Smooth muscle cell (in vitro differentiated cells): ENCODE results near the gene ALX4. TPM values are rescaled to one million over a fixed set of nuclear protein-coding genes. Genes with fewer than 3 reads are reported as not detected.

ENCODE experiments used
- DNase-seq: peaks from one replicate; lab custom pipeline; 2025; ENCODE audit not compliant: unreplicated experiment; lab: John Stamatoyannopoulos, UW
- H2AFZ ChIP-seq: fragments of 200-600 bp; sonication (generic); 2 replicates; pipeline ENCODE4 v1.6.0; 2016; ENCODE audit warnings: antibody characterized with exemption, low read depth, mild to moderate bottlenecking
- H3F3A ChIP-seq: fragments of 200-600 bp; sonication (generic); 2 replicates; pipeline ENCODE4 v1.6.0; 2017; ENCODE audit warnings: antibody characterized with exemption, low read depth
- H3K27ac ChIP-seq: fragments of 200-600 bp; sonication (generic); 2 replicates; pipeline ENCODE4 v1.5.1; 2016; ENCODE audit warnings: low read depth, mild to moderate bottlenecking
- H3K27me3 ChIP-seq: fragments of 200-600 bp; sonication (generic); 2 replicates; pipeline ENCODE4 v1.6.1; 2016; ENCODE audit warnings: low read depth, mild to moderate bottlenecking
- H3K36me3 ChIP-seq: fragments of 200-600 bp; sonication (generic); 2 replicates; pipeline ENCODE4 v1.5.1; 2016; ENCODE audit warnings: low read depth
- H3K4me1 ChIP-seq: fragments of 200-600 bp; sonication (generic); 2 replicates; pipeline ENCODE4 v1.5.1; 2016; ENCODE audit warnings: low read depth
- H3K4me2 ChIP-seq: fragments of 200-600 bp; sonication (generic); 2 replicates; pipeline ENCODE4 v1.6.0; 2016; ENCODE audit warnings: mild to moderate bottlenecking
- H3K4me3 ChIP-seq: fragments of 200-600 bp; sonication (generic); 2 replicates; pipeline ENCODE4 v1.5.1; 2016; ENCODE audit warnings: mild to moderate bottlenecking
- H3K79me2 ChIP-seq: fragments of 200-600 bp; sonication (generic); 2 replicates; pipeline ENCODE4 v1.6.0; 2016; ENCODE audit warnings: low read depth, mild to moderate bottlenecking
- H3K9ac ChIP-seq: fragments of 200-600 bp; sonication (generic); 2 replicates; pipeline ENCODE4 v1.6.0; 2016; ENCODE audit warnings: low read depth
- H3K9me3 ChIP-seq: fragments of 200-600 bp; sonication (generic); replicated peaks from 2 replicates; pipeline ENCODE4 v1.5.1; 2016; ENCODE audit warnings: low read depth
- H4K20me1 ChIP-seq: fragments of 200-600 bp; sonication (generic); 2 replicates; pipeline ENCODE4 v1.6.0; 2016; ENCODE audit warnings: low read depth
- CTCF ChIP-seq: fragments of 200-600 bp; sonication (generic); IDR thresholded peaks from 2 replicates; pipeline ENCODE4 v1.5.1; 2017; ENCODE audit warnings: borderline replicate concordance, mild to moderate bottlenecking, antibody characterized with exemption; ENCODE audit not compliant: insufficient read depth, poor library complexity, severe bottlenecking
- WGBS: methylation state at CpG from one replicate; pipeline ENCODE4 v1.1.7; 2016; ENCODE audit warnings: low lambda C conversion rate; 5-methylcytosine and 5-hydroxymethylcytosine counted together
- polyA plus RNA-seq: library from polyadenylated mRNA; unstranded; fragments of >200 nt; fragmentation: Nextera tagmentation; extraction: Ambion mirVana; gene quantifications from 2 replicates; pipeline ENCODE4 v1.2.1, GENCODE V29; 2016
- total RNA-seq: library from RNA; depleted of rRNA; stranded (reverse); fragments of >200 nt; gene quantifications from 2 replicates; pipeline ENCODE4 v1.2.3, GENCODE V29; 2014

Gene ALX4
- total and polyA plus RNA-seq, 2 experiments from 2014 or later: not detected

GRCh38 chr11:44324222-44324621, 14.3 kb upstream of the ALX4 start:
- no peaks in the 10 kb centered on the region for H3K36me3 ChIP-seq
- H3K9me3 ChIP-seq: no peaks in the 10 kb centered on the region
- H3K27ac ChIP-seq: no peak overlapping the region
- H3K9ac ChIP-seq: no peak overlapping the region
- no peak overlapping the region for H3K4me3 ChIP-seq
- no peaks in the 10 kb centered on the region for H3K4me1 ChIP-seq
- no peak overlapping the region for H3K4me2 ChIP-seq
- H3K27me3 ChIP-seq: peaks cover 93% of the 10 kb centered on the region
- H3K79me2 ChIP-seq: no peaks in the 10 kb centered on the region
- 52% methylated on average over 1 of the region's 1 CpG for WGBS
- H4K20me1 ChIP-seq: no peaks in the 10 kb centered on the region
- TF ChIP-seq CTCF: no peak
- no peak for DNase-seq
- no peaks in the 10 kb centered on the region for H3F3A ChIP-seq
- no peak overlapping the region for H2AFZ ChIP-seq

- H3K4me3 ChIP-seq: no peak overlapping the region
These were observed 12.3 kb upstream of the ALX4 start for GRCh38 chr11:44322243-44322642.

GRCh38 chr11:44321059-44321458, 11.1 kb upstream of the ALX4 start:
- Histone ChIP-seq H3F3A (no peaks in the 10 kb centered on the region), H3K27me3 (peaks cover 94% of the 10 kb centered on the region), H3K9me3 (no peaks in the 10 kb centered on the region), H3K4me1 (peaks cover 10% of the 10 kb centered on the region), H3K36me3 (no peaks in the 10 kb centered on the region), H2AFZ (no peak overlapping the region), H3K9ac (no peak overlapping the region), H3K4me3 (no peak overlapping the region), H3K4me2 (no peak overlapping the region), H3K27ac (no peak overlapping the region), H4K20me1 (no peaks in the 10 kb centered on the region), H3K79me2 (no peaks in the 10 kb centered on the region)
- DNase-seq: no peak
- 17% methylated on average over 4 of the region's 4 CpGs for WGBS
- TF ChIP-seq CTCF: no peak

More at GRCh38 chr11:44322243-44322642, 12.3 kb upstream of the ALX4 start:
- no peak overlapping the region for H3K9ac ChIP-seq
- DNase-seq: no peak
- no peaks in the 10 kb centered on the region for H3K4me1 ChIP-seq
- no peak overlapping the region for H2AFZ ChIP-seq
- no peaks in the 10 kb centered on the region for H3K9me3 ChIP-seq
- H3K79me2 ChIP-seq: no peaks in the 10 kb centered on the region
- 53% methylated on average over 6 of the region's 6 CpGs for WGBS
- no peaks in the 10 kb centered on the region for H3F3A ChIP-seq
- no peak for TF ChIP-seq CTCF
- peaks cover 93% of the 10 kb centered on the region for H3K27me3 ChIP-seq
- no peak overlapping the region for H3K27ac ChIP-seq
- H3K36me3 ChIP-seq: no peaks in the 10 kb centered on the region
- H3K4me2 ChIP-seq: no peak overlapping the region
- no peaks in the 10 kb centered on the region for H4K20me1 ChIP-seq

- no peak for DNase-seq
- 14% methylated on average over 20 of the region's 20 CpGs for WGBS
These were observed 10.5 kb upstream of the ALX4 start for GRCh38 chr11:44320289-44320973.

More at GRCh38 chr11:44320289-44320973, 10.5 kb upstream of the ALX4 start:
- H3K9me3 ChIP-seq: no peaks in the 10 kb centered on the region
- H2AFZ ChIP-seq: no peak overlapping the region
- no peaks in the 10 kb centered on the region for H3K79me2 ChIP-seq
- no peak for TF ChIP-seq CTCF
- no peaks in the 10 kb centered on the region for H4K20me1 ChIP-seq
- no peaks in the 10 kb centered on the region for H3F3A ChIP-seq
- H3K27me3 ChIP-seq: peaks cover 94% of the 10 kb centered on the region
- H3K4me2 ChIP-seq: no peak overlapping the region
- peaks cover 12% of the 10 kb centered on the region for H3K4me1 ChIP-seq
- no peak overlapping the region for H3K9ac ChIP-seq
- no peak overlapping the region for H3K4me3 ChIP-seq
- H3K36me3 ChIP-seq: no peaks in the 10 kb centered on the region
- H3K27ac ChIP-seq: no peak overlapping the region
